Measurements from ENCODE around the gene MRGPRX2. TPM values are rescaled to one million over a fixed set of nuclear protein-coding genes. Genes with fewer than 3 reads are reported as not detected.

Gene MRGPRX2
- total RNA-seq, 2 donors from 2014 or later: not detected

GRCh38 chr11:19039409-19039808, 21.1 kb downstream of the MRGPRX2 start:
- no peaks in the 10 kb centered on the region for H3K9me3 Mint-ChIP-seq
- peaks cover 3% of the 10 kb centered on the region for H3K9me3 ChIP-seq (ENCODE audit: control insufficient read depth, low read length)
- no peaks in the 10 kb centered on the region for H3K36me3 Mint-ChIP-seq (ENCODE audit: low read depth)
- H3K27me3 ChIP-seq (ENCODE audit: control insufficient read depth, insufficient read depth, low read length, poor library complexity, severe bottlenecking): peaks cover 65% of the 10 kb centered on the region
- H3K27ac Mint-ChIP-seq: no peak overlapping the region
- no peak overlapping the region for H3K9ac ChIP-seq (ENCODE audit: extremely low read depth, low read length, poor library complexity, severe bottlenecking)
- no peak overlapping the region for H3K4me3 ChIP-seq (ENCODE audit: low read length)
- H3K27me3 Mint-ChIP-seq (ENCODE audit: insufficient read depth): peaks cover 45% of the 10 kb centered on the region
- H3K4me1 ChIP-seq (ENCODE audit: control insufficient read depth, insufficient read depth, low read length): no peaks in the 10 kb centered on the region
- TF ChIP-seq CTCF (conservative IDR thresholded peaks at IDR 0.05): no peak
- 89 to 90% methylated on average over 1 of the region's 1 CpG for WGBS, 2 experiments (ENCODE audit: insufficient coverage in 1 of 2, insufficient read length in 1 of 2)
- H3K4me1 Mint-ChIP-seq: no peaks in the 10 kb centered on the region
- DNase-seq: no peak
- H3K4me3 Mint-ChIP-seq: no peak overlapping the region
- H3K27ac ChIP-seq (ENCODE audit: low read depth, low read length): no peak overlapping the region
- no peaks in the 10 kb centered on the region for H3K36me3 ChIP-seq (ENCODE audit: control insufficient read depth, insufficient read depth, low read length)

- Histone ChIP-seq H3K9ac (ENCODE audit: extremely low read depth, low read length, poor library complexity, severe bottlenecking) (no peak overlapping the region), H3K9me3 (ENCODE audit: control insufficient read depth, low read length) (no peaks in the 10 kb centered on the region), H3K27ac (ENCODE audit: low read depth, low read length) (no peak overlapping the region), H3K27me3 (ENCODE audit: control insufficient read depth, insufficient read depth, low read length, poor library complexity, severe bottlenecking) (peaks cover 26% of the 10 kb centered on the region), H3K4me1 (ENCODE audit: control insufficient read depth, insufficient read depth, low read length) (no peaks in the 10 kb centered on the region), H3K4me3 (ENCODE audit: low read length) (no peak overlapping the region), H3K36me3 (ENCODE audit: control insufficient read depth, insufficient read depth, low read length) (no peaks in the 10 kb centered on the region)
- DNase-seq: no peak
- Mint-ChIP-seq H3K36me3 (ENCODE audit: low read depth) (no peaks in the 10 kb centered on the region), H3K4me1 (no peaks in the 10 kb centered on the region), H3K27me3 (ENCODE audit: insufficient read depth) (peaks cover 9% of the 10 kb centered on the region), H3K27ac (no peak overlapping the region), H3K9me3 (no peaks in the 10 kb centered on the region), H3K4me3 (no peak overlapping the region)
- WGBS, 2 experiments (ENCODE audit: insufficient coverage in 1 of 2, insufficient read length in 1 of 2): 86 to 87% methylated on average over 2 of the region's 2 CpGs
- no peak for TF ChIP-seq CTCF (conservative IDR thresholded peaks at IDR 0.05)
Observed at GRCh38 chr11:19032990-19033389, 27.5 kb downstream of the MRGPRX2 start.

- Mint-ChIP-seq H3K4me3 (no peak overlapping the region), H3K36me3 (ENCODE audit: low read depth) (no peaks in the 10 kb centered on the region), H3K4me1 (no peaks in the 10 kb centered on the region), H3K27ac (no peak overlapping the region), H3K27me3 (ENCODE audit: insufficient read depth) (peaks cover 30% of the 10 kb centered on the region), H3K9me3 (no peaks in the 10 kb centered on the region)
- WGBS, 2 experiments (ENCODE audit: insufficient coverage in 1 of 2, insufficient read length in 1 of 2): 86% methylated on average over 2 of the region's 2 CpGs; no CpG with 5 or more reads in 1 of the 2 experiments
- no peak for TF ChIP-seq CTCF (conservative IDR thresholded peaks at IDR 0.05)
- H3K36me3 ChIP-seq (ENCODE audit: control insufficient read depth, insufficient read depth, low read length): no peaks in the 10 kb centered on the region
- no peak for DNase-seq
- no peak overlapping the region for H3K9ac ChIP-seq (ENCODE audit: extremely low read depth, low read length, poor library complexity, severe bottlenecking)
- no peaks in the 10 kb centered on the region for H3K4me1 ChIP-seq (ENCODE audit: control insufficient read depth, insufficient read depth, low read length)
- no peaks in the 10 kb centered on the region for H3K9me3 ChIP-seq (ENCODE audit: control insufficient read depth, low read length)
- H3K27me3 ChIP-seq (ENCODE audit: control insufficient read depth, insufficient read depth, low read length, poor library complexity, severe bottlenecking): peaks cover 35% of the 10 kb centered on the region
- no peak overlapping the region for H3K4me3 ChIP-seq (ENCODE audit: low read length)
- no peak overlapping the region for H3K27ac ChIP-seq (ENCODE audit: low read depth, low read length)
Observed at GRCh38 chr11:19027829-19028595, 32.5 kb downstream of the MRGPRX2 start.

Data from endodermal cell (in vitro differentiated cells).